Measurements from ENCODE around the gene MED26. TPM values are rescaled to one million over a fixed set of nuclear protein-coding genes. Genes with fewer than 3 reads are reported as not detected.

Gene MED26
- total and polyA plus RNA-seq, 10 of the 15 experiments (the other 5 are each of a cell fraction or from before 2014, with no cell fraction given), result 1.1 to 21.4 (median 9.7) TPM

- TF ChIP-seq MEF2A (IDR thresholded peaks at IDR 0.05; ENCODE audit: insufficient read depth, low read depth, low read length) (no peak), ZNF24 (IDR thresholded peaks at IDR 0.05) (no peak), RELB (IDR thresholded peaks at IDR 0.05; ENCODE audit: low read depth) (peak; percentile 26; the same call in 1 of the 2 replicates), MTA2 (IDR thresholded peaks at IDR 0.05; ENCODE audit: low read depth) (no peak), ZNF217 (IDR thresholded peaks at IDR 0.05) (no peak), CREM (IDR thresholded peaks at IDR 0.05; ENCODE audit: low read depth) (peak; percentile 74)
Measured at GRCh38 chr19:16542045-16542909, 85.7 kb downstream of the MED26 start, which contains the start of gene CHERP (continued).

DNA sequence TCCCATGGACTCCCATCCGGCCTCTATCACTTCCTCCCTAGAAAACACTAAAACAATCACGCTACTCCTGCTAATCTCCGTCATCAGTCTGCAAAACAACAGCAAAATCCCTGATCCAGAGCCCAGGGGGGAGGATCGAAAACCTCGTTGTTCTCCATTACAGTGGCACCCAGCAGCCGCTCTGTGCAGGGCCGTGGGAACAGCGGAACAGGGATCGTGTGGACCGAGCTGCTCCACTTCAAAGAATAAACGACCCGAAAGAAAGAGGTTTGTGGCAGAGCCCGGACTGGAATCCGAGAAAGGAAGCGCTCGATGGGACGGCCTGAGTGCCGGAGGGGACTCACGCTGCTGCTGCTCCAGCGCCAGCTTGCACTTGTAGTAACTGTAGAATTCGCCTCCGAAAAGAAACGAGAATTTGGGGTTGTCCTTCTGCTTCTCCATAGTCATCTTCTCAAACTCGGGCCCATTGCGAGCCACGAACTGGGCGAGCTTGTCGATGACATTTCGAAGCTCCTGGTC, 86.4 kb downstream of the MED26 start:
- Histone ChIP-seq H3K4me2 (ENCODE audit: control insufficient read depth, insufficient read depth) (peak overlapping the region; percentile 91), H3K9me3 (replicated peaks; ENCODE audit: control insufficient read depth, insufficient read depth, low read length) (no peaks in the 10 kb centered on the region; the same call in 2 of the 3 replicates), H3K27me3 (replicated peaks in 1 of 2; ENCODE audit: control insufficient read depth in 2 of 2, insufficient read depth in 2 of 2, low read length in 1 of 2) (no peaks in the 10 kb centered on the region), H3K4me3 (peak overlapping the region; percentile 99), H2AFZ (ENCODE audit: control insufficient read depth, low read depth, low read length) (peak overlapping the region; percentile 66; the same call in 1 of the 2 replicates), H3K27ac (ENCODE audit: control insufficient read depth, insufficient read depth) (peak overlapping the region; percentile 68), H3K9ac (ENCODE audit: control insufficient read depth, insufficient read depth, low read length) (peak overlapping the region; percentile 80), H3K36me3 (ENCODE audit: control insufficient read depth in 2 of 2, insufficient read depth in 2 of 2, low read length in 1 of 2) (peaks cover 7 to 13% of the 10 kb centered on the region in 2 experiments; a peak in 3 of 4 replicates), H3K4me1 (ENCODE audit: control insufficient read depth, insufficient read depth, low read length) (peaks cover 8% of the 10 kb centered on the region; the same call in 1 of the 2 replicates), H3K79me2 (ENCODE audit: control insufficient read depth, insufficient read depth, low read length) (peaks cover 78% of the 10 kb centered on the region), H4K20me1 (ENCODE audit: control insufficient read depth, insufficient read depth) (peaks cover 4% of the 10 kb centered on the region; the same call in 1 of the 2 replicates)
- in situ Hi-C loops (cut with MboI) (no loop called here), intact Hi-C loops (cut with micrococcal nuclease; ENCODE audit: unreplicated experiment) (loop anchor here (1.0 to 10.0 kb wide), 3 partner anchors 47 to 97 kb away; no protein-coding TSS in a partner anchor)
- ChIA-PET CTCF (no interaction called here), RAD21 (ENCODE audit: unreplicated experiment) (interaction anchor here (1.2 kb wide), 1 partner anchor 17 kb away, joined by 3 read pairs; no protein-coding TSS in a partner anchor), POLR2A (interaction anchor here (1.1 to 6.1 kb wide), 3 partner anchors 32 to 97 kb away, joined by 3 to 72 read pairs (median 5); no protein-coding TSS in a partner anchor), SMC1A (ENCODE audit: uncharacterized antibody, unreplicated experiment) (interaction anchor here (1.4 to 1.6 kb wide), 2 partner anchors 43 to 99 kb away, joined by 4 read pairs; no protein-coding TSS in a partner anchor)
- WGBS (ENCODE audit: insufficient coverage, insufficient replicate concordance, low lambda C conversion rate, missing lambda C conversion rate), result under 1% methylated on average over 29 of the region's 29 CpGs
- BruUV-seq (replicated peaks), result TSS peak; percentile 82
- no peak for FAIRE-seq
- ATAC-seq, result peak; percentile 1; the same call in 2 of the 3 replicates
- no peak for DNase-seq (ENCODE audit: low read depth, low spot score)
- TF ChIP-seq, protein P1, sequence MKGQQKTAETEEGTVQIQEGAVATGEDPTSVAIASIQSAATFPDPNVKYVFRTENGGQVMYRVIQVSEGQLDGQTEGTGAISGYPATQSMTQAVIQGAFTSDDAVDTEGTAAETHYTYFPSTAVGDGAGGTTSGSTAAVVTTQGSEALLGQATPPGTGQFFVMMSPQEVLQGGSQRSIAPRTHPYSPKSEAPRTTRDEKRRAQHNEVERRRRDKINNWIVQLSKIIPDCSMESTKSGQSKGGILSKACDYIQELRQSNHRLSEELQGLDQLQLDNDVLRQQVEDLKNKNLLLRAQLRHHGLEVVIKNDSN (IDR thresholded peaks at IDR 0.05; ENCODE audit: borderline replicate concordance, extremely low read length, insufficient read depth, low read depth, low read length), result no peak
- no peak for TF ChIP-seq IKZF2 (IDR thresholded peaks at IDR 0.05)
- TF ChIP-seq KAT2A (conservative IDR thresholded peaks at IDR 0.05; ENCODE audit: control insufficient read depth, low read depth, low read length), result no peak
- TF ChIP-seq POU2F2 (IDR thresholded peaks at IDR 0.05; ENCODE audit: borderline replicate concordance, low read depth, low read length), result no peak
- TF ChIP-seq SMC3 (IDR thresholded peaks at IDR 0.05; ENCODE audit: borderline replicate concordance, low read length), result no peak; the same call in 1 of the 2 replicates
- no peak for TF ChIP-seq NFXL1 (IDR thresholded peaks at IDR 0.05; ENCODE audit: borderline replicate concordance)
- TF ChIP-seq NFYA (IDR thresholded peaks at IDR 0.05; ENCODE audit: borderline replicate concordance, low read depth, low read length), result no peak
- no peak for TF ChIP-seq TBL1XR1 (IDR thresholded peaks at IDR 0.05; ENCODE audit: low read depth, low read length)
- TF ChIP-seq PBX3 (IDR thresholded peaks at IDR 0.05; ENCODE audit: insufficient replicate concordance, low read depth, low read length), result no peak
- TF ChIP-seq EGR1 (IDR thresholded peaks at IDR 0.05; ENCODE audit: borderline replicate concordance in 1 of 2, low read depth in 2 of 2, low read length in 2 of 2), result no peak
- TF ChIP-seq CREM (IDR thresholded peaks at IDR 0.05; ENCODE audit: low read depth), result no peak
- no peak for TF ChIP-seq CHD4 (IDR thresholded peaks at IDR 0.05)

Measured in GM12878 (cell line).